Stimulated activated naive CD8-positive, alpha-beta T cell treated with anti-CD3 and anti-CD28 coated beads, Interleukin-15, Interleukin-2, amounts not matched to agents 100 ng/mL and 50 ng/mL, for 24 hours (primary cell): ENCODE results near the gene PTPRN.
A peak's percentile ranks its signal among the peaks of the same experiment; 100 is the strongest.

ENCODE experiments used
- H3K27ac Mint-ChIP-seq: one replicate; pipeline ENCODE4 v1.8.0; 2021; ENCODE audit warnings: mild to moderate bottlenecking, mixed read lengths
- H3K27me3 Mint-ChIP-seq: one replicate; pipeline ENCODE4 v1.8.0; 2021; ENCODE audit warnings: mixed read lengths
- H3K36me3 Mint-ChIP-seq: one replicate; pipeline ENCODE4 v1.8.0; 2021; ENCODE audit warnings: low read depth, mixed read lengths
- H3K4me1 Mint-ChIP-seq: one replicate; pipeline ENCODE4 v1.8.0; 2021; ENCODE audit warnings: low read depth, mixed read lengths
- H3K4me3 Mint-ChIP-seq: one replicate; pipeline ENCODE4 v1.8.0; 2021; ENCODE audit warnings: mild to moderate bottlenecking, mixed read lengths
- H3K9me3 Mint-ChIP-seq: one replicate; pipeline ENCODE4 v1.8.0; 2021; ENCODE audit warnings: mixed read lengths

The PTPRN gene

DNA sequence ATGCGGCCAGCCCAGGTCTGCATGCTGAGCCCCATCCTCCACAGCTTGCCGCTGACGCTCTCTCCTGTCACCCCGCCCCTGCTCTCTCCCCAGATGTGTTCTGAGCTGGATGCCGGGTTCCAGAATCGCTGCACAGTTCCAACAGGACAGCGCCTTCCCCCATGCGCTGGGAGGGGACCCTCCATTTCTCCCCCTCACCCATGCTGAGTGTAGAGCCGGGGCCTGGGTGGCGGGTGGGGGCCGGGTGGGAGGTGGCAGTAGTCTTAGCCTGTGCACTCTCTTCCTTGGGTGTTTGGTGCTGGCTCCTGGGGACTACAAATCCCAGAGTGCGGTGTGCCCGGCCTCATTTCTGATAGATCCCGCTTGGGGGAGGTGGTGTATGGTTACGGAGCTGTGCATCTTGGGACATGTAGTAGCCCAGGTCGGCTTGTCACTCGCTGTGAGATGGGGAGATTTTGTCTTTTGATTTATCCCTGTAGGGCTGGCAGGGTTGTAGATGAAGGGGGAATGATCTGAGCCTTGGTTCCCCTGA, 23.2 kb downstream of the PTPRN start:
- Mint-ChIP-seq H3K4me3 (no peak overlapping the region), H3K4me1 (peaks cover 15% of the 10 kb centered on the region), H3K36me3 (peaks cover 25% of the 10 kb centered on the region), H3K27ac (no peak overlapping the region), H3K27me3 (no peaks in the 10 kb centered on the region), H3K9me3 (no peaks in the 10 kb centered on the region)

- Mint-ChIP-seq H3K4me3 (no peak overlapping the region), H3K4me1 (peaks cover 21% of the 10 kb centered on the region), H3K36me3 (peaks cover 27% of the 10 kb centered on the region), H3K27me3 (no peaks in the 10 kb centered on the region), H3K9me3 (no peaks in the 10 kb centered on the region), H3K27ac (no peak overlapping the region)
Observed at GRCh38 chr2:219285373-219285735, 23.8 kb downstream of the PTPRN start.

GRCh38 chr2:219284501-219285372, 24.5 kb downstream of the PTPRN start:
- Mint-ChIP-seq H3K36me3 (peaks cover 27% of the 10 kb centered on the region), H3K4me3 (no peak overlapping the region), H3K27ac (no peak overlapping the region), H3K4me1 (peaks cover 28% of the 10 kb centered on the region), H3K27me3 (no peaks in the 10 kb centered on the region), H3K9me3 (no peaks in the 10 kb centered on the region)

- Mint-ChIP-seq H3K36me3 (peaks cover 27% of the 10 kb centered on the region), H3K27ac (peak overlapping the region; percentile 6), H3K27me3 (no peaks in the 10 kb centered on the region), H3K9me3 (no peaks in the 10 kb centered on the region), H3K4me3 (no peak overlapping the region), H3K4me1 (peaks cover 39% of the 10 kb centered on the region)
Observed at GRCh38 chr2:219282943-219283581, 26.1 kb downstream of the PTPRN start.

DNA sequence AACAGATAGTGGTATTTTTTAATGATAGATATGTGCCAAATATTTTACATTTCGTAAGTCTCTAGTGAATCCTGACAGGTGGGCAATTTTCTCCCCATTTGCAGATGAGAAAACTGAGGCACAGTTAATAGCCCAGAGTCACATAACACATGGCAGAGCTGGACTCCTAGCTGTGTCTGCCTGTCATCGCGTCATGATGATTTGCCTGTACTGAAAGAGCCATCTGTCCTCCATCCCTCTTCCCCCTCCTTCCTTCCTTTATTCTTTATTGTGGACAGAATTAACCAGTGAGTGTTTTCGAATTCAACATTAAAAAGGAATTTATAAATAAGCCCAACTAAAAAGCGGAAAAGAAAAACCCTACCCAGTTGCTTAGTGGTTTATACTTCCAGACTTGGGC, 26.8 kb downstream of the PTPRN start:
- no peaks in the 10 kb centered on the region for H3K9me3 Mint-ChIP-seq
- peaks cover 27% of the 10 kb centered on the region for H3K36me3 Mint-ChIP-seq
- peak overlapping the region; percentile 6 for H3K27ac Mint-ChIP-seq
- peaks cover 46% of the 10 kb centered on the region for H3K4me1 Mint-ChIP-seq
- no peak overlapping the region for H3K4me3 Mint-ChIP-seq
- H3K27me3 Mint-ChIP-seq = no peaks in the 10 kb centered on the region

GRCh38 chr2:219281588-219281987, 27.6 kb downstream of the PTPRN start:
- Mint-ChIP-seq H3K9me3 (no peaks in the 10 kb centered on the region), H3K4me1 (peaks cover 50% of the 10 kb centered on the region), H3K27ac (peak overlapping the region; percentile 31), H3K4me3 (no peak overlapping the region), H3K36me3 (peaks cover 27% of the 10 kb centered on the region), H3K27me3 (no peaks in the 10 kb centered on the region)

DNA sequence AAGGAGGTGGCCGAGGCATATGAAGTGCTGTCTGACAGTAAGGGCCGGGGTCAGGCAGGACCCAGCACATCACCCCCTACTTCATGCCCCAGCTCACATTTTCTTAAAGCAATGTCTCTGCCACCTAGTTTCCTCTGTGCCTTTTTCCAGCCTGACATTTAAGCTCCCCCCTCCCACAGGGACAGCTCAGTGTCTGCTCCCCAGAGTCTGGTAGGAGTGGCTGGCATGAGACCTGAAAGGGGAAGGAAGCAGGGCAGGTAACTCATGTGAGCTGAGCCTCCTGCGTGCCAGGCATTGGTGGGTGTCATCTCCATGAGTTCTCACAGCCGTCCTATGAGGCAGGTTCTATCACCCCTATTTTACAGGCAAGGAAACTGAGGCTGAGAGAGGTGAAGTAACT, 28.6 kb downstream of the PTPRN start:
- Mint-ChIP-seq H3K27ac (peak overlapping the region; percentile 93), H3K4me3 (peak overlapping the region; percentile 92)

DNA sequence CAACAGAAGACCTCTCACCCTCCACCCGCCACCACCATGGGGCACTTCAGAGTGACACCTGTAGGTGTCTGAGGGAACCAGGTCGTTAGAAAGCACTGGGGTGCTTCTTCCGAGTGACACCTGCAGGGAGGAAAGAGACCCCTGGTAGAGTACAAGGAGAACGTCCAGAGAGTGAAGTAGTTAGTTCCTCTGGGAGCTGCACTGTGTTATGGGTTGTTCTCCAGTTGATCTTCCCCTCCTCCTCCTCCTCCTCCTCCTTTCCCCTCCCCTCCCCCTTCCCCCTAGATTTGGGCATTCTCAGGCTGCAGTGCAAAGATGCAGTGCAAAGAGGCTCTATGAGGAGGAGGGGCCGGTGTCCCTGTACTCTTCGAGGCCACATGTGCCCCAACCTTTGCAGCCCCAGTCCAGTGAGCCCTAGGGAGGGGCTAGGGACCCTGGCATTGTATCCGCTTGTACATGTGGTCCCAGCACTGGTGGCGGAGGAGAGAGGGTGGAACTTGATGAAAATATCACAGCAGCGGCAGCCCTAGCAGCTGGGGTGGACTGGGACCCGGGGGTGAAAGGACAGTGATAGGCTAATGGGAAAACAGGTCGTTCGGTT, 29.2 kb downstream of the PTPRN start:
- H3K27me3 Mint-ChIP-seq = no peaks in the 10 kb centered on the region
- H3K4me1 Mint-ChIP-seq = peaks cover 50% of the 10 kb centered on the region
- H3K36me3 Mint-ChIP-seq = peaks cover 24% of the 10 kb centered on the region
- H3K9me3 Mint-ChIP-seq = no peaks in the 10 kb centered on the region
- H3K4me3 Mint-ChIP-seq = peak overlapping the region; percentile 92
- H3K27ac Mint-ChIP-seq = peak overlapping the region; percentile 93

More for the DNA sequence above, 28.6 kb downstream of the PTPRN start:
- Mint-ChIP-seq H3K36me3 (peaks cover 24% of the 10 kb centered on the region), H3K9me3 (no peaks in the 10 kb centered on the region), H3K27me3 (no peaks in the 10 kb centered on the region), H3K4me1 (peaks cover 50% of the 10 kb centered on the region)

- peak within 1 kb of the TSS; percentile 93 for H3K27ac Mint-ChIP-seq
- H3K4me3 Mint-ChIP-seq = peak within 1 kb of the TSS; percentile 92
- no peaks in the 10 kb centered on the region for H3K9me3 Mint-ChIP-seq
- no peaks in the 10 kb centered on the region for H3K27me3 Mint-ChIP-seq
- H3K4me1 Mint-ChIP-seq = peaks cover 50% of the 10 kb centered on the region
- H3K36me3 Mint-ChIP-seq = peaks cover 24% of the 10 kb centered on the region
Observed at GRCh38 chr2:219279151-219279915, 29.9 kb downstream of the PTPRN start, which contains the start of gene DNAJB2. Gene DNAJB2 (plus strand): TSS chr2:219279366. CDS start chr2:219279834, 468 bp downstream.

- Mint-ChIP-seq H3K27me3 (no peaks in the 10 kb centered on the region), H3K4me1 (peaks cover 52% of the 10 kb centered on the region), H3K9me3 (no peaks in the 10 kb centered on the region), H3K27ac (peak overlapping the region; percentile 91), H3K36me3 (peaks cover 21% of the 10 kb centered on the region), H3K4me3 (peak overlapping the region; percentile 92)
Observed at GRCh38 chr2:219278655-219279150, 30.5 kb downstream of the PTPRN start.

DNA sequence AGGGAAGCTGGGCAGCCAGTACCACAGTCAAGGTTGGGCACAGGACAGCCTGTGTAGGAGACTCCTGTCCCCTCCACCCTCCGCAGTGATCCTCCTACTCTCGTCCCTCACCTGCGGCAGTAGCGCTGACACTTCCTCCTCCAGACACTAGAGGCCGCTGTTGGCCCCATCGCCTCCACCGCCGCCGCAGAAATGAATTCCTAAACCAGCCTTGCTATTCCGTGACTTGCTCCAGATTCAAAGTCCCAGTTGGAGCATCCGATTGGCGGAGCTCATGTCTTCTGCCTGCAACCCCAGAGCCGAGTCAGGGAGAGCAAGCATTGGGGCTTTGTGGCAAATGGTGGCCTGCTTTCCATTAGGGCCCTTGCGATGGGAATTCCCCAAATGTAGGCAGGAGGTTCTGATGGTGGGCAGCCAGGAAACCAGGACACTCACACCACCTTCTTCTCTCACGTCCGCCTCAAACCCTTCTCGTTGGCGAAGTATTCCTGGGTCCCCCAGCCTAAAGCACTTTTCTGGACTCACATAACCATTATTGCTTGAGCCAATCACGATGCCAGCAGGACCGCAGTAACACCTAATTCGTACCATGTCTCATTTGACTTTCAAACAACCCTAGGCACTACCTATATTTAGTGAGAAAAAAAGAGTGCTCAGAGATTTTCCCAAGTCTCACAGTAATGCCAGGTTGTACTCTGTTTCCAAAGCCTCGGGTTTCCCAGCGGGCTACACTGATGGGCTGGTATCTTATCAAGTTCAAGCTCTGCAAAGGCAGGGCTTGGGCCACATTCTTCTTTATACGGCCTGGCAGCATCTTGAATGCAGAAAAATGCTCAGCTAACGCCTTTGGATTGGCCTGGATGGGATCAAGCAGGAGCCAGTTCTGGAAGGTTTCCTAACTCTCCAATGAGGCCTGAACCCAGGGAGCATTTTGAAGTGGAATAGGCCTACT, 31.2 kb downstream of the PTPRN start:
- Mint-ChIP-seq H3K36me3 (peaks cover 16% of the 10 kb centered on the region), H3K27ac (peak overlapping the region; percentile 91), H3K4me1 (peaks cover 58% of the 10 kb centered on the region), H3K27me3 (no peaks in the 10 kb centered on the region), H3K4me3 (peak overlapping the region; percentile 92), H3K9me3 (no peaks in the 10 kb centered on the region)

DNA sequence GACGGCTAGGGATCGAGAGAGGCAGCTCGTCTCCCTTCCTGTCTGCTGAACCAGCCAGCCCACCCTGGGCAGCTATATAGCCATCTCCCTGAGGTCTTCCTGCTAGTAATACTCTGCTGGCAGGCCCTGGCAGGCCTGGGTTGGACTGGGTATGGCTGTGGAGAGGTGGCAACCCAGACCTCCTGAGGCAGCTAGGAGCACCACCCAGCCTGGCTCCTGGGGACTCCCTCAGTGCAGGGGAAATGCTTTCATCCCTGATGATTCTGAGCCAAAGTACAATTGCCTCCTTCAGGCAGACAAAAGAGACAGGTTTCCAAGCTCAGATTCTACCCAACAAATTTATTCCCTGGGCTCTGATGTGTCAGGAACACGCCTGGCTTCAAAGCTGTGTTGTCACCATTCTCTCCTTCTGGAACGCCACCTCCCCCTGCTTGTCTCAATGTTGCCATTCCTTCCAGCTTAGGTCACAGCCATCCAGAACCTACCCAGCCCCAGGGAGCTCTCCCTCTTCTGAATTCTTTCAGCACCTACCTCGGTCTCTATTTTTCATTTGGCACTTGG, 34.8 kb downstream of the PTPRN start:
- H3K27me3 Mint-ChIP-seq = no peaks in the 10 kb centered on the region
- peaks cover 37% of the 10 kb centered on the region for H3K4me1 Mint-ChIP-seq
- H3K9me3 Mint-ChIP-seq = no peaks in the 10 kb centered on the region
- H3K4me3 Mint-ChIP-seq = no peak overlapping the region
- H3K36me3 Mint-ChIP-seq = no peaks in the 10 kb centered on the region
- no peak overlapping the region for H3K27ac Mint-ChIP-seq

- Mint-ChIP-seq H3K27ac (no peak overlapping the region), H3K4me3 (no peak overlapping the region), H3K27me3 (no peaks in the 10 kb centered on the region), H3K9me3 (no peaks in the 10 kb centered on the region), H3K4me1 (peaks cover 35% of the 10 kb centered on the region), H3K36me3 (no peaks in the 10 kb centered on the region)
Observed at GRCh38 chr2:219273937-219274336, 35.3 kb downstream of the PTPRN start.
